ENCODE data around the gene PRKD2. TPM values are rescaled to one million over a fixed set of nuclear protein-coding genes. Genes with fewer than 3 reads are reported as not detected.

The PRKD2 gene
- total and polyA plus RNA-seq, 10 of the 15 experiments (the other 5 are each of a cell fraction or from before 2014, with no cell fraction given) = 2.3 to 98.8 (median 32.9) TPM

- TF ChIP-seq, protein P1, sequence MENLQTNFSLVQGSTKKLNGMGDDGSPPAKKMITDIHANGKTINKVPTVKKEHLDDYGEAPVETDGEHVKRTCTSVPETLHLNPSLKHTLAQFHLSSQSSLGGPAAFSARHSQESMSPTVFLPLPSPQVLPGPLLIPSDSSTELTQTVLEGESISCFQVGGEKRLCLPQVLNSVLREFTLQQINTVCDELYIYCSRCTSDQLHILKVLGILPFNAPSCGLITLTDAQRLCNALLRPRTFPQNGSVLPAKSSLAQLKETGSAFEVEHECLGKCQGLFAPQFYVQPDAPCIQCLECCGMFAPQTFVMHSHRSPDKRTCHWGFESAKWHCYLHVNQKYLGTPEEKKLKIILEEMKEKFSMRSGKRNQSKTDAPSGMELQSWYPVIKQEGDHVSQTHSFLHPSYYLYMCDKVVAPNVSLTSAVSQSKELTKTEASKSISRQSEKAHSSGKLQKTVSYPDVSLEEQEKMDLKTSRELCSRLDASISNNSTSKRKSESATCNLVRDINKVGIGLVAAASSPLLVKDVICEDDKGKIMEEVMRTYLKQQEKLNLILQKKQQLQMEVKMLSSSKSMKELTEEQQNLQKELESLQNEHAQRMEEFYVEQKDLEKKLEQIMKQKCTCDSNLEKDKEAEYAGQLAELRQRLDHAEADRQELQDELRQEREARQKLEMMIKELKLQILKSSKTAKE (IDR thresholded peaks at IDR 0.05; ENCODE audit: low read depth, poor library complexity, severe bottlenecking) = no peak
- TF ChIP-seq CEBPB (IDR thresholded peaks at IDR 0.05; ENCODE audit: borderline replicate concordance in 1 of 2, low read depth in 2 of 2, low read length in 2 of 2) (no peak), REST (IDR thresholded peaks at IDR 0.05; ENCODE audit: low read depth, low read length) (no peak), EED (IDR thresholded peaks at IDR 0.05; ENCODE audit: low read depth) (no peak), E2F4 (IDR thresholded peaks at IDR 0.05; ENCODE audit: low read depth, low read length) (no peak), ATF7 (IDR thresholded peaks at IDR 0.05; ENCODE audit: low read depth) (peak; percentile 36; the same call in 1 of the 2 replicates), ZBTB11 (CRISPR knock-in tag; IDR thresholded peaks at IDR 0.05) (no peak), CHD4 (IDR thresholded peaks at IDR 0.05) (no peak), NFIC (IDR thresholded peaks at IDR 0.05; ENCODE audit: low read depth, low read length) (no peak)
Measured at GRCh38 chr19:46654621-46655152, 62.2 kb downstream of the PRKD2 start (continued).

Measured in GM12878 (cell line).